Measurements from ENCODE around the gene CDCA3.
A peak's percentile ranks its signal among the peaks of the same experiment; 100 is the strongest.

The CDCA3 gene

DNA sequence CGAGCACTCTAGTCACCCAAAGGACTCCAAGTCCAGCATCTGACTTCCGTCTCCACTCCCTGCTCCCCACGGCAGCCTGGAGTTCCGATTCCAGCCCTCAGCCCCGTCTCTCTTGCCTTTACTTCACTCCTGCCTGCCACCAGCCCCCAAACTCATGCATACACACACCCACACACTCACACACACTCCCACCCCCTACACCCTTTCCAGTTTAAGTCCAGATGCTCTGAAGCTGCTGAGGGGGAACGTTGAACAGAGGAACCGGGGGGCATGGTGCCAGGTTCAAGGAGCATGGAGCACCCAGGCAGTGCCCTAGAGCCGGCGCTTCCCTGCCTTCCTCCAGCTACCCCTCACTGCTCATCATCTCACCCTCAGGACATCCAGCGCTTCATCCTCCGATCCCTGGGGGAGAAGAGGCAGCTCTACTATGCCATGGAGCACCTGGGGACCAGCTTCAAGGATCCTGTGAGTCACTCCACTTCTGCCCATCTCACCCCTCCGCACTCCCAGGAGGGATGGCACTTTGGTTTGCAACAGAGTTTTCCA, 19.6 kb downstream of the CDCA3 start:
- DNase-seq (ENCODE audit: low read depth), result no peak

DNA sequence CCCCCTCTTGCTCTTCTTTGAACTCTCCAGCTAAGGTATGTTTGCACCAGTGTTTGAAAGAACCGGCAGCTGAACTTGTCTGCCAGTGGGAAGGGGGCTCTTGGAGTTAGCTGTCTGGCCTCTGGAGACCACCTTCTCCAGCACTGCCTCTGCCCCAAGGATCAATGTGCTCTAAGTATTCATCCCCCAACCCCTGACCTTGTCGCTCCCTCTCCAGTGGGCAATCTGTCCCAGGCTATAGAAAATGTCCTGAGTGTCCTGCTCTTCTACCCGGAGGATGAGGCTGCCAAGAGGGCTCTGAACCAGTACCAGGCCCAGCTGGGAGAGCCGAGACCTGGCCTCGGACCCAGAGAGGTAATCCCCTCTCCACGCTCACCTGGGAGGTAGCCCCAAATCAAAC, 20.1 kb downstream of the CDCA3 start:
- DNase-seq (ENCODE audit: low read depth), result no peak

DNA sequence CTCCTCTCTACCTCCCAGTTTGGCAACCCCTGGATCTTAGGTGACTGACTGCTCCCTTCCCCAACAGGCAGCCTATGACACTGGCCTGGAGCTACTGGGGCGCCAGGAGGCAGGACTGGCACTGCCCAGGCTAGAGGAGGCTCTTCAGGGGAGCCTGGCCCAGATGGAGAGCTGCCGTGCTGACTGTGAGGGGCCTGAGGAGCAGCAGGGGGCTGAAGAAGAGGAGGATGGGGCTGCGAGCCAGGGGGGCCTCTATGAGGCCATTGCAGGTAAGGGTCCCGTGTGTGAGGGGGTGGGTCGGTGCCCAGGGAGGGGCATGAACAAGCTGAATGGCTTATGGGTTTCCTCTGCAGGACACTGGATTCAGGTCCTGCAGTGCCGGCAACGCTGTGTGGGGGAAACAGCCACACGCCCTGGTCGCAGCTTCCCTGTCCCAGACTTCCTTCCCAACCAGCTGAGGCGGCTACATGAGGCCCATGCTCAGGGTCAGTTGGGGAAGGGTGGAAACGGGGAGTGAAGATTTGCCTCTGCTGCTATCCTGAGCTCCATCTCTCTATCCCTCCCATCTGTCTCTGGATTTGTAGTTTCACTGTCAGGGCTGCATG, 20.7 kb downstream of the CDCA3 start:
- no peak for DNase-seq (ENCODE audit: low read depth)

DNA sequence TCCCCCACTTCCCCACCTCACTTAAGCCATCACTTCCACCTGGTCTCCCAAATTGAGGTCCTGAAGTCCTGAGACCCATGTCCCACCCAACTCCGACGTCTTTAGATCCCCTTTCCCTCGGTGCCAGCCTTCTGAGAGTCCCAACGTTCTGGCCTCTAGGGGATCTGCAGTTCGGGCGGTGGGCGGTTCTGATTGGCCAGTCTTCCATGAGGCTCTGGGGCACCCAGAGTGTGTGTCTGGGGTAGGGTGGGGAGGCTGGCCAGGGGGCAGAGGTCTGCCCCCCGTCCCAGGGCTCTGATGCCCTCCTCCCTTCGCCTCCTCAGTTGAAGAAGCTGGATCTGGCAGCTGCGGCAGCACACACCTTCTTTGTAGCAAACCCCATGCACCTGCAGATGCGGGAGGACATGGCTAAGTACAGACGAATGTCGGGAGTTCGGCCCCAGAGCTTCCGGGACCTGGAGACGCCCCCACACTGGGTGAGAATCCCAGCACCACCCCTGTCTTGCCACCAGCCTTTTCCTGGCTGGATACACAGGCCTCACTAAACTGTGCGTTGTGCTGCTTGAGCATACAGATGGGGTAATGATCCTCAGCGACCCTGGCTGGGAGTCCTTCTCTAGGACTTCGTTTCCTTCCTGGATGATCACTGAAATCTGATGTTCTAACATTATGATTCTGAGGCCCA, 21.4 kb downstream of the CDCA3 start:
- DNase-seq (ENCODE audit: low read depth), result no peak

DNA sequence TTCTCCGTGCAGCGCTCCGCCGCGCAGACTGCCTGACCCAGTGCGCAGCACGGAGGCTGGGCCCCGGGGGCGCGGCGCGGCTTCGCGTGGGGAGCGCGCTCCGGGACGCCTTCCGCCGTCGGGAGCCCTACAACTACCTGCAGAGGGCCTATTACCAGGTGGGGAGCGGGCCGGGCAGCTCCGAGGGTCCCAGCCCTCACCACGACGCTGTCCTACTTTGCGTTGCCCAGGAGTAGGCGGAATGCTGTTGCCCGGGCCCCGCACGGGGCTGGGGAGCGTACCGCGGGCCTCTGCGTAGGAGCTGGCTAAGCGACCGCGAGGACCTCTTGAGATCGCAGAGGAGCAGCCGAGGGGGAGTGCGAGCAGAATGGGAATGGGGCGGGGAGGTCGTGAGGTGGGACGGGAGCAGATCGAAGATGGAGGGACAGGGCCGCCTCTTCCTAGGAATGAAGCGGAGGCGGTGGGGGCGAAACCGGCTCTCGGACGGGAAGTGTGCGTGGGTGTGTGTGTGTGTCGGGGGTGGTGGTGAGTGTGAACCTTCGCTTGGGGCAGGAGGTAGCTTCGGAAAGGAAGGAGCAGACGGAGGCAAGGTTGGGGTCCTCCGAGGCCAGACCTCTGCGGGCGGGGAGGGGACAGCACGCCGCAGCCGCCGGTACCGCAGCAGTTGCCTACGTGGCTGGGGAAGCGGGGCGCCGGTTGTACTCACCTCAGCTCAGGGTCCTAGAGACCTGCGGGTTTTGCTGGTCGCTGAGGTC, 22.1 kb downstream of the CDCA3 start:
- peak; percentile 11 for DNase-seq (ENCODE audit: low read depth)

DNA sequence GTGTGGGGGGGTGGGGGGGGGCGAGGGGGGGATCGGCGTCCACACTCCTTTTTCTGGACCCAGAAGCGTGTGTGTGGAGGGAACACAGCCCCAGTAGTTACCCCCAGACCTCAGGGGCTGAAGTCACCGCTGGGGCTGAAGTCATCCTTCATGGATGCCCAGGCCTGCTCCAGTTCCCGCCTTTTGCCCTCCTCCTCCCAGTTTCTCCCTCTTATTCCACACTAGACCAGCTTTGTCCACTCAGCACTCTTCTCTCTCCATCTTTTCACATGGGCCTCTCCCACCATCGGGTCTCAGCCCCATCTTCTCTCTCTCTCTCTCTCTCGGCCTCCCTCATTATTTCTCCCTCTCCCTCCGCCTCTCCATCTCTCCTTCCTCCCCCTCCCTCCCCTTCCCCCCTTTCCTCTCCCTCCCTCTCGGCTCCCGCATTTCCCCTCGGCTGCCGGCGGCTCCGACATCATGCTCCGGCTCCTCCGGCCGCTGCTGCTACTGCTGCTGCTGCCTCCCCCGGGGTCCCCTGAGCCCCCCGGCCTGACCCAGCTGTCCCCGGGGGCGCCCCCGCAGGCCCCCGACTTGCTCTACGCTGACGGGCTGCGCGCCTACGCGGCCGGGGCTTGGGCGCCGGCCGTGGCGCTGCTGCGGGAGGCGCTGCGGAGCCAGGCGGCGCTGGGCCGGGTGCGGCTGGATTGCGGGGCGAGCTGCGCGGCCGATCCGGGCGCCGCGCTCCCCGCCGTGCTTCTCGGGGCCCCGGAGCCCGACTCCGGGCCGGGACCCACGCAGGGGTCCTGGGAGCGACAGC, 22.9 kb downstream of the CDCA3 start, which contains the start of gene P3H3:
Gene P3H3 (plus strand): TSS at position 426 of the 799 bp plus-strand sequence. CDS start 34 bp downstream, at position 460.
- DNase-seq (ENCODE audit: low read depth), result no peak

DNA sequence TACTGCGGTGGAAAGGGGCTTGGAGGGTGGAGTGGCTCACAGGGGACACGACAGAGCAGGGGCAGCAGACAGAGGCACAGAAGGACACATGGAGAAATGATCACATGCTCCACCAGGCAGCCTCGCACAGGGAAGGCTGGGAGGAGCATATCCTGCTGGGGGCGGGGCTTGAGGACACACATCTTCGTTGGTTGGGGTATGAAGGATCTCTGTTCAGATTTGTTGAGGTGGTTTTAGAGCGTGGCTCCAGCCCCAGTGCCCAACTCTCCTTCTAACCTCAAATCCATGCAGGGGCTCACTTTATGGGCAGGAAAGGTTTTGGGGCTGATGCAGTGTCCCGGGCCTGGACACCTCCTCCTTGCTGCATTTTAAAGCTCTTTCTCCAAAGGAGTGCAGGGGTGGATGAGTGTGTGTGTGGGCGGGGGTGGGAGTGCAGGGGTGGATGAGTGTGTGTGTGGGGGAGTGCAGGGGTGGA, 23.6 kb downstream of the CDCA3 start:
- DNase-seq (ENCODE audit: low read depth), result peak; percentile 23

DNA sequence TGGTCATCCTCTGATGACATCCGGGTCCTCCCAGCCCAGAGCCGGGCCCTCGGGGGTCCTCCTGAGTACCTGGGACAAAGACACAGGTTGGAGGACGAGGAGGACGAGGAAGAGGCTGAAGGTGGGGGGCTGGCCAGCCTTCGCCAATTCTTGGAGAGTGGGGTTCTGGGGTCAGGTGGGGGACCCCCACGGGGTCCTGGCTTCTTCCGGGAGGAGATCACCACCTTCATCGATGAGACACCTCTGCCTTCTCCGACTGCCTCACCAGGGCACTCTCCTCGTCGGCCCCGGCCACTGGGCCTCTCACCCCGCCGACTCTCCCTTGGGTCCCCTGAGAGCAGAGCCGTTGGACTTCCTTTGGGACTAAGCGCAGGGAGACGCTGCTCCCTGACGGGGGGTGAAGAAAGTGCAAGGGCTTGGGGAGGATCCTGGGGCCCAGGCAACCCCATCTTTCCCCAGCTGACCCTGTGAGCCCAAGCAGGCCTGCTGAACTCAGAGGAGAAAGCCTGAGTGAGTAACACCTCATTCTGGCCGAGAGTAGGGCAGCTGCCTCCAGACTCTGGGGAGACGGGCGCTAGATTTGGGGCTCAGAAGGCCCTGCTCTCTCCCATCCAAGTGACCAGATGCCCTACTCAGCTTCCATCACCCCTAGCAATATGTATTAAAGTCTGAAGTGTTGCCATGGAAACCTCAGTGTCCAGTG, 24.2 kb downstream of the CDCA3 start:
- DNase-seq (ENCODE audit: low read depth), result no peak

DNA sequence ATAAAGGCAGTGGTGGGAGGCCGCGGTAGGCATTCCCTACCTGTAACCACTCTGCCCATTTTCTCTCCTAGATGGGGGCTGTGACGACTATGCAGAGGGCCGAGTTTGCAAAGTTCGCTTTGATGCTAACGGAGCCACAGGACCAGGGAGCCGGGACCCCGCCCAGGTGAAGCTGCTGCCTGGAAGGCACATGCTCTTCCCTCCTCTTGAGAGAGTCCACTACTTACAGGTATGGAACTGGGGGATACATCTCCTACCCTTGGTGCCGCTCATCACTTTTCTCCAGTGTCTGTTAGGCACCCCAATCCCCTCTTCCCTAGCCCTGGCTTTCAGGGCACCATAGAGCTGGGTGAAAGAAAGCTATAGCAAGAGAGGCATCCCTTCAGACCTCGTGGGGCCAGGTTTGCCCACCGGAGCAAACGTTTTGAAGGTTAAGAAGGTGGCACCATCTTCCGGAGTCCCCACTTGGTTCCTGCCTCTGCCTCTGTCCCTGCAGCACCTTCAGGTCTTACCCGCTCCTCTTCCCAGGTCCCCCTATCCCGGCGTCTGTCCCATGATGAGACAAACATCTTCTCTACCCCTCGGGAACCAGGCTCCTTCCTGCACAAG, 24.9 kb downstream of the CDCA3 start:
- no peak for DNase-seq (ENCODE audit: low read depth)

DNA sequence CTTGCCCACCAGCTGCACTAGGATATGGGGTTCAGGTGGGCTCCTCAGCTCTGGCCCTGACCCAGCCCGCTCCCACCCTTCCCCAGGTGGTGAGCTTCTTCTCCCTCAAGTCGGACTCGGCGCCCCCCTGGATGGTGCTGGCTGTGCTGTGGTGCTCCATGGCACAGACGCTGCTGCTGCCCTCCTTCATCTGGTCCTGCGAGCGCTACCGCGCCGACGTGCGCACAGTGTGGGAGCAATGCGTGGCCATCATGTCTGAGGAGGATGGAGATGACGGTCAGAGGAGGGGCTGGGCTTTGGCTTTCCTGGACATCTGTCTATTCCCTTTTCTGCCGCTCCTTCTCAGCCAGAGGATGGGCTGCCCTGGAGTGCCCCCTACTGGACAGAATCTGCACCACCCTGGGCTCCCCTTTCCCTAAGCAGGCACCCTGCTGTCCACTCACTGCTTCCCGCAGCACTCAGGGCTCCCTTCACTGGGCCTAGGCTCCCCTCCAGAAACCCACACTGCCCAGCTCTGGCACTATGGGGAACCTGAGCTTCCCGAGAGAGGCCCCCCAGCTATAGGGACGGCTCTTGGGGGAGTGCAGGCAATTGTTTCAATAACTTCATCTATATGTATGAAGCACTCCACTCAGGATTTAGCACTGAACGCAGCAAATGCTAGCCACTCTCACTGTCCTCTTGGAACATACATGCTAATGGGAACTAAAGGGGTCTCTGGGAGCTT, 25.5 kb downstream of the CDCA3 start:
- DNase-seq (ENCODE audit: low read depth), result peak; percentile 66

DNA sequence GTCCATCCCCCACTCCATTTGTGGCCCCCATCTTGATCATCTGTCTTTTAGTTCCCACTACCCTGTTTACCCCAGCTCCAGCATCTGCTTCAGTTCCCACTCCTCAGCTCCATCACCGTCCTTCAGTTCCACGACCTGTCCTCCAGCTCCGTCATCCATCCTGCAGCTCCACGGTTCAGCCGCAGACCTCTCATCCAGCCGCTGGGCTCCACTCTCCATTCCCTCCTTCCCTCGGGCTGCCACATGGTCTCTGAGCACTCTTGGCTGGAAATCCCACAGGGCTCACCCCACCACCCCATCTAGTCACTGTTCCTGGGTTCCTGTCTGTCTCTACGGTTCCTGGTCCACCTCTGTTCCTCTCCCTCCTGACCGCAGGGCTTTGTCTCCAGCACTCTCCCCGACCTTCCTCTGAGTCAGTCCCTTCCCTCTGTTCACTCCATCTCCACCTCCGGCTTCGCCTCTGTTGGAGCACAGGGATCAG, 26.1 kb downstream of the CDCA3 start:
- no peak for DNase-seq (ENCODE audit: low read depth)

DNA sequence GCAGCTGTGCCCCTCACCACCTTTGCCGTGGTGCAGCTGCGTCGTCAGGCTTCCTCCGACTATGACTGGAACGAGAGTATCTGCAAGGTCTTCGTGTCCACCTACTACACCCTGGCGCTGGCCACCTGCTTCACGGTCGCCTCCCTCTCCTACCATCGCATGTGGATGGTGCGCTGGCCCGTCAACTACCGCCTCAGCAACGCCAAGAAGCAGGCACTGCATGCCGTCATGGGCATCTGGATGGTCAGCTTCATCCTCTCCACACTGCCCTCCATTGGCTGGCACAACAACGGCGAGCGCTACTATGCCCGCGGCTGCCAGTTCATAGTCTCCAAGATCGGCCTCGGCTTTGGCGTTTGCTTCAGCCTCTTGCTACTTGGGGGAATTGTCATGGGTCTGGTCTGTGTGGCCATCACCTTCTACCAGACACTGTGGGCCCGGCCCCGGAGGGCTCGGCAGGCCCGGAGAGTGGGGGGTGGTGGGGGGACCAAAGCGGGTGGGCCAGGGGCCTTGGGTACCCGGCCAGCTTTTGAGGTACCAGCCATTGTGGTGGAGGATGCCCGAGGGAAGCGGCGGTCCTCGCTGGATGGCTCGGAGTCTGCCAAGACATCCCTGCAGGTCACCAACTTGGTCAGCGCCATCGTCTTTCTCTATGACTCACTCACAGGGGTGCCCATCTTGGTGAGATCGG, 26.9 kb downstream of the CDCA3 start:
- DNase-seq (ENCODE audit: low read depth), result no peak

DNA sequence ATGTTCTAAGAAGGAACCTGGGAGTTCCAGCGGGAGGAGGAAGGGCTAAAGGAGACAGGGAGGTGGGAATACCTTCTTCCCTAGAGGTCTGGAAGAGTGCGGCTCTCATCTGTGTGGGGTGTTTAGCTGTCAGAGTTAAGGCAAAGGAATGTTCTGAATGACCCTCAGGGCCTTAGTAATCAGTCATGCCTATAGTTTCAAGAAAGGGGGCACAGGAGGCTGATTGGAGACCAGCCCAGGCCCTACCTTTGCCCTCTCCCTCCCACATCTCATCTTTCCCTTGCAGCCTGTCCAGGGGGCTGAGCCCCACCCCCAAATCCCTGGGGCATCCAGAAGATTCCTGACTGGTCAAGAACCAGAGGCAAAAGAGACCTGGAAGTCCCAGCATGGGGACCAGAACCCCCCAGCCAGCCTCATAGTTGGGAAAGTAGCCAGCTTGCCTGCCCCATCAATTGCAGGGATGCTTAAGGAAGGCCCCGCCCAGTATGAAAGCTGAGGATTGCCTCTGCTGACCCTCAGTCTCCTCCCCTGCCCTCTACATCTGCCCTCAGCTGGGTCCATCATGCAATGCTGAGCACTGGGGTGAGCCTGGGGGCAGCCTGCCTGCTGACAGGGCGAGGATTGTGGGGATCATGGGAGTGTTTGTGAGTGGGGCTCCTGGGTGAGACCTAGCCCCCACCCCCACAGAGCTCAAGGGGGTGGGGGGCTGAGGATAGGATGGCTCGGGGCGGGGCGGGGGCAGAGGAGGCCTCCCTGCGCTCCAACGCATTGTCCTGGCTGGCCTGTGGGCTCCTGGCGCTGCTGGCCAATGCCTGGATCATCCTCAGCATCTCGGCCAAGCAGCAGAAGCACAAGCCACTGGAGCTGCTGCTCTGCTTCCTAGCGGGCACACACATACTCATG, 27.7 kb downstream of the CDCA3 start:
- no peak for DNase-seq (ENCODE audit: low read depth)

DNA sequence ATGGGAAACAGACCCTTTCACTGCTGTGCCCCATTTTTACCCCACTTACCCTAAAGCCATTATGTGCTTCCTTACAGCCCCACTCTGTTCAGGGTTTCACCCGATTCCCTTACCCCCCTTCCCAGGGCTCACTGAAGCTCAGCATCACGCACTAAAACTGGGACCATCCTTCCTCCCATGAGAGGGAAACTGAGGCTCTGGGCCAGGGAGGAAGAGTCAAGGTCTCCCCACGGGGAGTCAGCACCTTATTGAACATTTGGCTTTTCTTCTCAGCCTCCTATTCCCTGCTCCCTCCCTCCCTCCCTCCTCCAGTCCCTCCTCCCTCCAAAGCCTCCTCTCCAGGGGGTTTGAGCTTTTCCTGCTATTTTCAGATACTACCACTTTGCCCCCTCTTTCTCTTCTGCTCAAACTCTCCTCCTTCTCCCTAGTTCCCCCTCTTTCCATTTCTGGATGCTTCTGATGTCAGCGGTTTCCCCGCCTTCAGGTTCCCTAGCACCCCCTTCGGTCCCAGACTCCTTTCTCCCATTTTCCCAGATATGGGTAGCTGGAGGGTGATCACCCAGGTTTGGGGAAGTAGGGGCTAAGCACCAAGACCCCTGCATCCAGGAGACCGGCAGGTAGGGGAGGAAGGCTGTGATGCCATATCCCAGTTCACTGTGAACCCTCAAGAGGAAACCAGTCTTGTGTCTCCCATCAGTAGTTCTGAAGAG, 28.5 kb downstream of the CDCA3 start:
- DNase-seq (ENCODE audit: low read depth), result no peak

DNA sequence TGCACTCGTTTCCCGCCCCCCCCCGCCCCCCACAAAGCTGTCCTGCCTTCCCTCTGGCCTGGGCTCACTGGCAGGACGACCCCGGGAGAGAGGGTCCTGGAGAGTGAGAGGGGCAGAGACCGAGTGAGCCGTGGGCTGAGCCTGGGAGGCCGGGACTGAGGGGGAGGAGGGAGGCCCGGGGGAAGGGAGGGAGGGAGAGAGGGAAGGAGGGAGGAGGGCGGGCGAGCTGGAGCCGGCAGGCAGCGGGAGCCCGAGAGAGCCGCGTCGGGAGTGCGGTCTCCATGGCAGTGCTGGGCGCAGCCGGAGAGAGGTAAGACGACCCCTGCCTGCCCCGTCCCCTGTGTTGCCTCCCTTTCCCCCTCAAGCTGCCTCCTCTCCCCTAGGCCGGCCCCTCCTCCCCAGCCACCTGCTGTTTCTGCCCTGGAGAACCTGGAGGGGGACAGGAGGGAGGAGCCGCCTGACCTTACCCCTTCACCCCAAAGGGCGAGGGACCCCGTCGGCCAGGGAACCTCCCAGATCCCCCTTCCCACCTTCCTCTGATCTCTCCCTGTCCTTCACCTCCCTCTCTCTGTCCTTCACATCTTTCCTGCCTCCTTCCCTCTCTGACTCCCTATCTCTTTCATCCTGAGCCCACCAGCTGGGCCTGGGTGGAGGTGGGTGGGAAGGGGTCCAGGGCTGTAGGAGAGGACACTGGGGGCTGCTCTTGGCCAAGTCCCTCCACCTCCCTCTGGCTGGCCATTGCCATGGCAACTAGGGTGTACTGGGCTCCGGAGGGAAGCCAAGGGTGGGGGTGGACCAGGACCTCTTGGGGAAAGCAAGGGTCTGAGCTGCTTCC, 29.3 kb downstream of the CDCA3 start, which contains the start of gene GPR162:
Gene GPR162 (plus strand): TSS at position 231 of the 835 bp plus-strand sequence. CDS start 2,078 bp downstream, outside the sequence.
- DNase-seq (ENCODE audit: low read depth), result no peak

DNA sequence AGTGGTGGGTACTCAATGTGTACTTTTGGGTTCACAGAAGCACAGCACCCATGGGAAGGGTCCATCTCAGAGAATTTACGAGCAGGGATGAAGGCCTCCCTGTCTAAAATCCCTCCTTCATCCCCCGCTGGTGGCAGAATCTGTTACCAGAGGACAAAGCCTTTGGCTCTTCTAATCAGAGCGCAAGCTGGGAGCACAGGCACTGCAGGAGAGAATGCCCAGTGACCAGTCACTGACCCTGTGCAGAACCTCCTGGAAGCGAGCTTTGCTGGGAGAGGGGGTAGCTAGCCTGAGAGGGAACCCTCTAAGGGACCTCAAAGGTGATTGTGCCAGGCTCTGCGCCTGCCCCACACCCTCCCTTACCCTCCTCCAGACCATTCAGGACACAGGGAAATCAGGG, 30.9 kb downstream of the CDCA3 start:
- no peak for DNase-seq (ENCODE audit: low read depth)

Data from stimulated activated CD8-positive, alpha-beta memory T cell treated with anti-CD3 and anti-CD28 coated beads, Interleukin-4, amount 100 ng/mL, for 24 hours (primary cell).